GM12872 (cell line): ENCODE data around the gene ARHGAP20.

ENCODE experiments used
- TF ChIP-seq, protein P1 (sequence below): IDR thresholded peaks from 3 replicates; pipeline ENCODE4 v1.5.1; 2011; ENCODE audit warnings: low read depth, mild to moderate bottlenecking, low read length, moderate library complexity; ENCODE audit not compliant: insufficient read depth

Gene ARHGAP20

DNA sequence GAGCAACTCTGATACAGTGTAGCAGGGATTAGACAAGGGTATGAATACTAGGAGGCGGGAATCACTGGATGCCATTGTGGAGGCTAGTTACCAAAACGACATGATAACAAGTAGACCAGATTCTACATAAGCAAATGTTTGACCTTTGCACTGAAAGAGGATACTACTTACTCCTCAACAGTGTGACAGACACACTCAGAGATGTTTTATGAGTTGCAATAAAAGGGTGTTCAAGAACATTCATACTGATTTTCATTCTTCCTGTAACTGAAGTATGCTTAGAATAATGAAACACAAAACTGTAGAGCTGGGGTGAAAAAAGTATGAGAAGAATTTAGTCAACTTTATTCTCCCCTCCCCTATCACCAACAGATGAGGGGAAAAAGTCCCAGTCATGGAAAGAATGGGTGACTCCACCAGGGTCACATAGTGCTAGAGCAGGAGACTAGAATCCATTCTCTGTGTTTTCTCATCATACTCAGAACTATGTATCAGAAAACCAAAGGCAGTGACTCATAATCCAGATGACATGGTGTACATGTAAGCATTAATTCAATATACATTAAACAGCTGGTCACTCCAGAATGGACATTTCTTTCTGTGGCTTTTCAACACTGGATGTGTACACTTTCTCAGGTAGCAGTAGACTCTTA, 32.8 kb downstream of the ARHGAP20 start:
- TF ChIP-seq, protein P1, sequence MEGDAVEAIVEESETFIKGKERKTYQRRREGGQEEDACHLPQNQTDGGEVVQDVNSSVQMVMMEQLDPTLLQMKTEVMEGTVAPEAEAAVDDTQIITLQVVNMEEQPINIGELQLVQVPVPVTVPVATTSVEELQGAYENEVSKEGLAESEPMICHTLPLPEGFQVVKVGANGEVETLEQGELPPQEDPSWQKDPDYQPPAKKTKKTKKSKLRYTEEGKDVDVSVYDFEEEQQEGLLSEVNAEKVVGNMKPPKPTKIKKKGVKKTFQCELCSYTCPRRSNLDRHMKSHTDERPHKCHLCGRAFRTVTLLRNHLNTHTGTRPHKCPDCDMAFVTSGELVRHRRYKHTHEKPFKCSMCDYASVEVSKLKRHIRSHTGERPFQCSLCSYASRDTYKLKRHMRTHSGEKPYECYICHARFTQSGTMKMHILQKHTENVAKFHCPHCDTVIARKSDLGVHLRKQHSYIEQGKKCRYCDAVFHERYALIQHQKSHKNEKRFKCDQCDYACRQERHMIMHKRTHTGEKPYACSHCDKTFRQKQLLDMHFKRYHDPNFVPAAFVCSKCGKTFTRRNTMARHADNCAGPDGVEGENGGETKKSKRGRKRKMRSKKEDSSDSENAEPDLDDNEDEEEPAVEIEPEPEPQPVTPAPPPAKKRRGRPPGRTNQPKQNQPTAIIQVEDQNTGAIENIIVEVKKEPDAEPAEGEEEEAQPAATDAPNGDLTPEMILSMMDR = no peak

DNA sequence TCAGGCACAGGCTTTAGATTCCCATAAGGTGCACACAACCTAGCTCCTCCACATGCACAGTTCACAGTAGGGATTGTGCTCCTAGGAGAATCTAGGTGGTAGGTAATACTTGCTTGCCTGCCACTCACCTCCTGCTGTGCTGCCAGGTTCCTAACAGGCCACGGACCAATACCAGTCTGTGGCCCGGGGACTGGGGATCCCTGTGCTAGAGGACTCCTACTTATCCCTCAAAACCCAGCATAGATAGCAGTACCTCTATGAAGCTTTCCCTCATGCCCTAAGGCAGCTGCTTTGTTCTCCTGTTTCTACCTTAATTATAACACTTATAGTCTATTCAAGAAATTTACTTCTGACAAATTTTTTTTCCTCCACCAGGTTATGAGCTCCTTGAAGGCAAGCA, 36.7 kb downstream of the ARHGAP20 start:
- TF ChIP-seq, protein P1 = no peak

DNA sequence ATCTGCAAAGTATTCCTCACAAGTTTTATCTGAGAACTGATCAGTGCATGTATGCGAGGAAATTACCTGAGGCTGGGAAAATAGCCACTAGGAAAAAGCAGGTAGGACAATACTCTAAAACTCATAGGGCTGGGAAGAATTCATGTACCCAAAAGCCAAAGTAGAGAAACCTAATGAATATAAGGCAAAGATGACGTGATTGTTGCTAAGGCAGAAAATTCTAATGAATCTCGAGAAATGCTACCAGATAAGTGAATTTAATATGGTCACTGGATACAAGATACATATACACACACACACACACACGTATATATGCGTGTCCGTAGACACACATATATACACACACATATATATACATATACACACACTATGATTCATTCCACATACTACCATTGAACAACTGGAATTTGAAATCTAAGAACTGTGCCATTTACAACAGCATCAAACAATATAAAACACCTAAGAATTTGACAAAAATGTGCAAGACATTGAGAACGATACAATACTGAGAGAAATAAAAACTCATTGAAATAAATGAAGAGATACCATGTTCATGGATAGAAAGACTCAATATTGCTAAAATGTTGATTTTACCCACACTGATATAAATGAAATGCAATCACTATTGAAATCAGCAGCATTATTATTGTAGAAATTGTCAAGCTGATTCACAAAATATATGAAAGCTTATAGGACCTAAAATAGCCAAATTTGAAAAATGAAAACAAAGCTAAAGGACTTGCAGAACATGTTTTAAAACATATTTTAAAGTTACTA, 46.4 kb downstream of the ARHGAP20 start:
- TF ChIP-seq, protein P1 = no peak

DNA sequence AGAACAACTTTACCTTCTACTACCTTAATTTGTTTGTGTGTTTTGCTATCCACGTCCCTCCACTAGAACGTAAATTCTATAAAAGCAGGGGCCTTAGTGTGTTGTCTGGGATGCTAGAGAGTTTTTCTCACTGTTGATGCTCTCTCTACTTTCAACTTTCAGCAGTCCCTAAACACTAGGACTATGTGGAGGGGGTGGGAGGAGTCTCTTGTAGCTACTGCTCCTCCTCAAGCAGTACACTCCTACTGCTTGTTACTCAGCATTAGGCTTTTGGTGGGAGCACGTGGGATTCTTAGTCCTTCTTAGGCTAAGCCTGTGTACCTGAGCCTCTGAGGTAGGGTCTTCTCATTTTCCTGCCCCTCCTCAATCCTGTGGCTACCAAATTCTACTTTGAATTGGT, 56.3 kb downstream of the ARHGAP20 start:
- TF ChIP-seq, protein P1 = no peak

DNA sequence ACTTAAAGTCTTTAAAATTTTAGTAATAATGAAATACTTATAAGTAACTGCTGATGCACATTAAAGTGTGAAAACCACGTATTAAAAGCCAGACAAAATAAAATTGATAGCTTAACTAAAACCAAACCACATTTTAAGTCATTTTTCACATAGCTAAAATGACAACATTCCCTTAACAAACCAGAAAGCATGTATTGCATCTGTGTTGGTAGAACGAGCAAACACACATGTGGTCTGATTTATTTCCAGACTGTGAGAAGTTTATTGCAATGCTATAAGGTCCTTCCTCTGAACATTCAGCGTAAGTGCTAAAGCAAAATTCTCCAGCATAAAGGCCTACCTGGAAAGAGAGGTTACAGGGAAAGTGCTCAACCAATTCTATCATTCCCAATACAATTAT, 57.8 kb downstream of the ARHGAP20 start:
- TF ChIP-seq, protein P1 = no peak

DNA sequence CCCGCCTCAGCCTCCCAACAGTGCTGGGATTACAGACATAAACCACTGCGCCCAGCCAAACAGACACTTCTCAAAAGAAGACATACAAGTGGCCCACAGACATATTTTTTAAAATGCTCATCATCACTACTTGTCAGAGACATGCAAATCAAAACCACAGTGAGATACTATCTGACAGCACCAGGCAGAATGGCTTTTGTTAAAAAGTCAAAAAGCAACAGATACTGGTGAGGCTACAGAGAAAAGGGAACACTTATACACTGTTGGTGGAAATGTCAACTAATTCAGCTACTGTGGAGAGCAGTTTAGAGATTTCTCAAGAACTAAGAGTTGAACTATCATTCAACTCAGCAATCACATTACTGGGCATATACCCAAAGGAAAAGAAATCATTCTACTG, 67.0 kb downstream of the ARHGAP20 start:
- TF ChIP-seq, protein P1 = no peak

DNA sequence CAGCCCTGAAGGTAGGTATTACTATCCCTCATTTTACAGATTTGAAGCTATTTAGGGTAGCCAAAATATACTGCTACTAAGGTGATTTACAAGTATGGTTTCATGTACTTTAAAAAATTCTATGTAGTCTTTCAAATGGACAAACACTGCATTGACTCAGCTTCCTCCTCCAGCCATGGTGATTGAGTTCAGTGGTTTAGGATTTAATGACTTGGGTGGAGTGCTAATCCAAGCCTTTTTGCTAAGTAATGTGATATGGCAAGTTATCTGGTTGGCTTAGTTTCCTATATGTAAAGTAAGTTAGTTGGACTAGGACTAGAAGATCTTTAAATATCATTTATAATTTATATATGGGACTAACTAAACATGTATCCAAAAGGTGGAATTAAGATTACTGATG, 77.9 kb downstream of the ARHGAP20 start:
- TF ChIP-seq, protein P1 = no peak
